IPS-NIHi11 (cell line): ENCODE results near the gene GABRE.

Experiments used
- DNase-seq: peaks from one replicate; pipeline ENCODE4 v3.0.0; 2012; ENCODE audit warnings: mixed read lengths, low spot score

GABRE gene

DNA sequence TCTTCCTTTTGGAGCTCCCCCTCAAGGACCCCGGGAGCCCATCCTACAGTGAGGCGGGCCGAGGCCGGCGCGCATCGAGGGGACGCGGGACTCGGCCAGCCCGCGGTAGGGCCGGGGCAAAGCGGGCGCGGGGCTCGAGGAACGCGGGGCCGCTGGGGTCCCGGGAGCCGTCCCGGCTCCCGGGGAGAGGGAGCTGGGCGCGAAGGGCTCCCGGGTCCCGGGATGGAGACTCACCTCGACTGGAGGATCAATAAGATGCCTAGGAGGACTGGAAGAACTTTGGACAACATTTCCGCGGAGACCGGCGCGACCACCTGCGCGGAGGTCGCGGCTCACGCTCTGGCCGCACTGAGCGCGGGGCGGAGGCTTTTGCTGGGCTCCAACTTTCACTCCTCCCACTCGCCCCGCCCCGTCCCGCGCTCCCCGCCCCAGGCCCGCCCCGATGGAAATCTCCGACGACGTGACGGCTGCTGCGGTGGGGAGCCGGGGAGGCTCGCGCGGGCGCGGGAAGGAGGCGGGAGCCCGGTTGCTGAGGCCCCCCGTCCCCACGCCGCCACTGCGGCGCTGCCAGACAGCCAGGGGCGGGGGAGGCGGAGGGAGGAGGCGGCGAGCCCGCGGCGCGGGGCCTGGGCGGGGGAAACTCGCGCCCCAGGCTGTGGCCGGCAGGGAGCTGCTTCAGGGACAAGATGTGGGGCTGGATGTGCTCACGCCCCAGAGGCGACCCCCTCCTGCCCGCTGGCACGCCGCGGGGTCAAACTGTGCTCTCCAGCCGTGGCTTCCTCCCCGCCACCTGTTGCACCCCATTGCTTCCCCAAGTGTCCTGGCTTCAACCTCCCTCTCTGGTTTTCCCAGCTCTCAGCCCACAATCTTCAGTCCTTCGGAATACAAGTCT, at the start of gene GABRE:
TSS of gene GABRE (minus strand) at position 341 of the 892 bp plus-strand sequence. CDS start at position 290, 51 bp downstream.
- DNase-seq, result peak; percentile 69

DNA sequence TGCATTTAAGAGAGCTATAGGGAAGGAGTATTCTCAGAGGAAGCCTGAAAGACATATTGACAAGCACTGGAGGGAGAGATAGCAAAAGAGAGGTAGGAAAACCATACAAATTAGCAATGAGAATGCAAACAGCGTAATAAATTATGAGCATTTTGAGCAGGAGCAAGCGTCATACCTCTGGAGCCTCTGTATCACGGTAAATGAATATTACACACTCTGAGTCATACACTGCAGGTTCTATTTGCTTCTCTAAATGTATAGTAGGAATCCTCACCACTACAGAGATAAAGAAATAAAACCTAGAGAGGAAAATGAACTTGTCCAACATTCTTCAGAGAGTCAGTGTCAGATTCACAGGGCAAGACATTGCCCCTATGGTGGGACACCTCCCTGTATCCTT, 46.4 kb upstream of the GABRE start:
- DNase-seq, result no peak

GRCh38 chrX:151999813-152000212, 25.3 kb upstream of the GABRE start:
- no peak for DNase-seq

- DNase-seq, result no peak
These were observed 23.1 kb upstream of the GABRE start for GRCh38 chrX:151997539-151997938.

GRCh38 chrX:151996347-151996746, 21.9 kb upstream of the GABRE start:
- no peak for DNase-seq

- DNase-seq, result no peak
These were observed 20.0 kb upstream of the GABRE start for GRCh38 chrX:151994476-151994875.

GRCh38 chrX:151988706-151989299, 14.3 kb upstream of the GABRE start:
- no peak for DNase-seq

DNA sequence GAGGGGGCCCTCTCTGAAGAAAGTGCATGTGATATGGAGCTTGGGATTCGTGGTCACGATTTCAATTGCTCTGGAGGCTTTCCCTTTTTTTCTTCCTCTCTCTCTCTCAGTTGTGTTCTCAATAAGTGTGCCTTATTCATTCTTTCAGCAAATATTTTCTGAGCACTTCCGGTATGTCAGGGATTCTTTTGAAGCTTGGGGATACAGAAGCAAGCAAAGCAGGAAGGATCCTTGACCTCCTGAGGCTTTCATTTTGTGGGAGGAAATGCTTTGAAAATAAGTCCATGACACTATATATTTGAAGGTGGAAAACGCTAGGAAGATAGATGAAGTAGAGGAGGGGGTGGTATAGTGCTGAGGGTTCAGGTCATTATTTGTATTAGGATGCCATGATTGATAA, 12.6 kb upstream of the GABRE start:
- no peak for DNase-seq

DNA sequence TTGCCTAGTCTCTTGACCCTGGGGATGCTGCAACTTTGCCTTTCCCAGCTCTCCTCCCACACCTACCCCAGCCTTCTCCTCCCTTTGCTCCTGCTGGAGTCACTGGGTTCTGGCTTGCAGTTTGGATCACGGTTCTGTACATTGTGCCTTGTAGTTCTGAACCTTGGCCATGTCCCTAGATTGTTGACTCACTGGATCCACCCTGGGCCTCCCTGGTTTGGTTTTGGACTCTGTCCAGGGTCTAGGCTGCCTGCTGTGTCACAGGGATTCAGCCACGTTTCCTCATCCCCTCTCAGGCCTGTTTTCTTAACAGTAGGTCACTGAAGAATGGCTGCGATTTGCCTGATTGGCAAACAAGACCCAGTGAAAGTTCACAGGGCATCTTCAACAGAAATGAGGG, 11.5 kb upstream of the GABRE start:
- no peak for DNase-seq

GRCh38 chrX:151985531-151985930, 11.1 kb upstream of the GABRE start:
- no peak for DNase-seq

DNA sequence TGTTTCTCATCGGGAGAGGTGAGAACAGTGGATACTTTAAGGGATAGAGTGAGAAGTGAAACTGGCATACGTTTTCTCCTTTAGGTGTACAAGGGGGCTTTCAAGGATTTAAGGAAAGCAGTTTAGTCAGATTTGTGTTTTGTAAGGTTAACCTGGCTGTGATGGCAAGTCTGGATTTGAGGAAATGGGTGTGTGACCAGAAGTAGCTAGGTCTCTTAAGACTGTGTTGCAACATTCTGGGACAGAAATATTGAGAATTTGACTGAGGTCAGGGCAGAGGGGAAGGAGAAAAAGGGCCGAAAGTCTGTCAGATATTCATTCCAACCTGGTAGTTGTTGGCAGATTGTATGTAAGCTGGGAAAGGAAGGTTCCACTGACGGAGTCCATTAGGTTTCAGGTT, 10.4 kb upstream of the GABRE start:
- DNase-seq, result no peak

DNA sequence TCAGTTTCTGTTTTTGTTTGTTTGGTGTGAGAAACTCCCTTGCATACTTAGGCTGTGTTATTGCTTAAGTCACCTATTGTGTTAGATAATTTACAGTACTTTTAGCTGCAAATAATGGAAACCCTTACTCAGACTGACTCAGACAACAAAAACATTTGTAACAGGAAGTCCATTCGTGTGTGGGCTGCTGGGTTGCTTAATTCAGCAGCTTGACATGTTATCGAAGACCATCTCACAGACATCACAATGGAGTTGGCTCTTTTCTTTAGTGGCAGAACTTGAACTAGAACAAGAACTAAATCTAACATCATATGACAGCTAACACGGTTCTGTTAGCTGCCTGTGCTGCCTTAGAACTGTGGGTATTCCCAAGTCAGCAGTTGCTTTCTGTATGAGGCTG, 9.9 kb upstream of the GABRE start:
- DNase-seq, result no peak

GRCh38 chrX:151983186-151983585, 8.7 kb upstream of the GABRE start:
- no peak for DNase-seq

GRCh38 chrX:151982222-151982621, 7.7 kb upstream of the GABRE start:
- no peak for DNase-seq

DNA sequence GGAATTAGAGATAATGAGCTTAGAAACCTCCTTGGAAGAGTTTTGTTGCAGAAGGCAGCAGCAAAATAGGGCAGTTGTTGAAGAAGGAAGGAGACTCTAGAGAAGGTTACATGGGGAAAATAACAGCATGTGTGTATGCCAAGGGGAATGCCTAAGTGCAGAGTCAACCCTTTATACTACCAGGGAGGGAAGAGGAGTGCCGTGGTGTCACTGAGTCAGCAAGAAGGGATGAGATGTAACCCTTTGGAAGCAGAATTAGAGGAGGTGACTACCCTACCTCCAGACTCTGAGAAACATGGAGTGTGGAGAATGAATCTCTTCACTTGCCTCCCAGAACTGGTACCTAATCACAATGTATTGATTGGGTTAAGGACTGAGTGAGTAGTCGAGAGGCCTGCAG, 6.7 kb upstream of the GABRE start:
- DNase-seq, result no peak

DNA sequence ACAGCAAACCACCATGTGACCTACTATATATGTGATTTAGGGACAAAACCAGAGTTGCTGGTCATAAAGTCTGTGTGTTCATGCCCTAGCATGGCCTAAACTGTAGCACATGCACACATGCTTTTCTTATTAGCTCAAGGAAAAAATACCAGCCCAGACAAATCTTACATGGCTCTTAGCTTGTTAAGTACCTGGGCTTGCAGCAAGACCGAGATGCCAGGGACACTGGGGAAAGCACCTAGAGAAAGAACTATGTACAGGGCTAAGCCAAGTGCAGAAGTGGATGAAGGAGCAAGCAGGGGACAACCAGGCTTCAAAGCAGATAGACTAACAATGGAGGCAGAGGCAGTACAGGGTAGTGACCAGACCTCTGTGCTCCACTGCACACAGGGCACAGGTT, 3.4 kb upstream of the GABRE start:
- DNase-seq, result no peak

GRCh38 chrX:151977009-151977408, 2.5 kb upstream of the GABRE start:
- DNase-seq, result no peak

DNA sequence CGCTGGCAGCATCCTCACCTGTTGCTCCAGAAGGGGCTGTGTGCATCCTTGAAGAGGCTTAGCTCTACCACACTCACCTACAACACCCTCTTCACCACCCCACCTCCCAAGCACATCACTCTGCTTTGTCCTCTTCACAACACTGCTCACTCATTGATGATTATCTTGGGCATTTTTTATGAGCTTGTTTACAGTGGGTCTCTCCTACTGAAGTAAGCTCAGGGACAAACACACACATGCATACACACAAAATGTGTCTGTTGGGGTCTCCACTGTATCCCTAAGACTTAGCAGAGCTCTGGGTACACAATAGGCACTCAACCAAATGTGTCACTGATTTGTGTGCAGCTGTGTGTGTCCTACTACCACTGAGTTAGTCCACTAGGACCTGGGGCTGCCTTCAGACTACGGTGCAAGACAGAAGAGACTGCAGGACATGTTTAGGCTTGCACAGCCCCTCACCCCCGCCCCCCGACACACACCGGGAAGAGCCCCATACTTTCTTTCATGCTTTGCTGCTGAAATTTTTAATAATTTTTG, 1.3 kb upstream of the GABRE start:
- DNase-seq, result no peak

- DNase-seq, result no peak
These were observed 735 bp upstream of the GABRE start for GRCh38 chrX:151975228-151975593.

DNA sequence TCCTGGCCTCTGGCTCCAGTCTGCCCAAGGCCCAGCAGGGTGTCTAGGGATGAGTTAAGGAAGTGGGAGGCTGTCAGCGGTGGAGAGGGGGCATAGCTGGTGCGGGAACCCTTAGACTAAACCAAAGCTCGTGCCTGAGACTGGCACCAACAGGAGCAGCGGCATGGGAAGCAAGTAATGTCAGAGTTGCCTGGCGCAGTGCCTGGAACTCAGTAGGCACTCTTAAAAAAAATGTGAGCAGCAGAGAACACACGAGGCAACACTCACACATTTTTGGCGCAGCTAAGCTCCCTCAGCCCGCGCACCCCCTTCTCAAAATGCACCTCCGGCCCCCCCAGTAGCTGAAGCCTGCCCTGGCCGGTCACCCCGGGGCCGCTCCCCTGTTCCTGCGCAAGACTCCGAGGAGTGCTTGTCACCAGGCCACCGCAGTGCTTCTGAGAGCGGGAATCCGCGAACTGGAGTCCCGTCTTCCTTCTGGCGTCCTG, 583 bp downstream of the GABRE start:
- DNase-seq, result peak; percentile 22

DNA sequence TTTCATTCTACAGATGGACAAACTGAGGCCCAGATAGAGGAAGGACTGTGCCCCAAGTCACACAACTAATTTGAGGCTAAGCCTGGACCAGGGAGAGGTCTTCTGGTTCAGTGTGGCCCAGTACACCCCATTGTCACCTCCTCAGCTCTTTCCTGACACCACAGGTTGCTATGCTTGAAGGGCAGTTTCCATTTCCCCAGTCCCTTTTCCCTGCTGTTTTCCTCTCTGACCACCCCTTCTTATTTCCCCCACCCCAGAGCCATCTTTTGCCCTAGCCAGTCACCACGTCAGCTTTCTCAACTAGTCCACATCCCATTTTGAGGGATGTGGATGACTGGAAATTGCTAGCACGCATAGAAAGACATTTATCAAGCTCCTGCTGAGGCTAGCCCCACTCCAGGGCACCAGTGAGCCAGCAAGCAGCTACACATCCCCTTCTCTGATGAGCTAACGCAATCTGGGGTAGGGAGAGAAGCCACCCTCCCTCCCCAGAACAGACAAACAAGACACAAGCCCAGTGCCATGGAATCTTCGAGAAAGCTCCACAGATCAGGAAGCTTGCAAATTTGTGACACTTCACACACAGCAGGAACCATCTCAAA, 1.3 kb downstream of the GABRE start:
- no peak for DNase-seq

DNA sequence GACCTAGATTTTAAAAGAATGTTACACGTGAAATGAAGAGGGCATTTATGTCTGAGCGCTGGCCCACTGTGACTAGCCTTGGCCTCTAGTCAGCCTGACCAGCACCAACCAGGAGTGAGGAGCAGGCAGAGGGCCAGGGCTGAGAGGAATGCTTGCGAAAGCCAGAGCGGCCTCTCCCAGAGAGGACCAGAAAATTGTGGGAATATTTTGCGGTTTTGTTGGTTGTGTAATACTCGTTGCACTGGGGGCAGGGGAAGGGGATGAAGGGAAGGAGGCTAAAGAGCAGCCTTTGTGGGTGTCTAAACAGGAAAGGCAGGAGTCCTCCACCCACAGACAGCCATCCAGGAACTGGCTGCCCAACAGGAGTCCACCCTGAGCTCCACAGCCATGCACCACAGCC, 3.8 kb downstream of the GABRE start:
- DNase-seq, result no peak

GRCh38 chrX:151970027-151970426, 4.4 kb downstream of the GABRE start:
- no peak for DNase-seq
